HG03135 (cell line): ENCODE measurements around the gene KIF17.

Experiments used
- ATAC-seq: cut with Tn5 transposase; IDR thresholded peaks from one replicate; pipeline ENCODE4 v1.9.1; 2021; ENCODE audit warnings: mild to moderate bottlenecking, moderate library complexity; ENCODE audit not compliant: unreplicated experiment

Gene KIF17

DNA sequence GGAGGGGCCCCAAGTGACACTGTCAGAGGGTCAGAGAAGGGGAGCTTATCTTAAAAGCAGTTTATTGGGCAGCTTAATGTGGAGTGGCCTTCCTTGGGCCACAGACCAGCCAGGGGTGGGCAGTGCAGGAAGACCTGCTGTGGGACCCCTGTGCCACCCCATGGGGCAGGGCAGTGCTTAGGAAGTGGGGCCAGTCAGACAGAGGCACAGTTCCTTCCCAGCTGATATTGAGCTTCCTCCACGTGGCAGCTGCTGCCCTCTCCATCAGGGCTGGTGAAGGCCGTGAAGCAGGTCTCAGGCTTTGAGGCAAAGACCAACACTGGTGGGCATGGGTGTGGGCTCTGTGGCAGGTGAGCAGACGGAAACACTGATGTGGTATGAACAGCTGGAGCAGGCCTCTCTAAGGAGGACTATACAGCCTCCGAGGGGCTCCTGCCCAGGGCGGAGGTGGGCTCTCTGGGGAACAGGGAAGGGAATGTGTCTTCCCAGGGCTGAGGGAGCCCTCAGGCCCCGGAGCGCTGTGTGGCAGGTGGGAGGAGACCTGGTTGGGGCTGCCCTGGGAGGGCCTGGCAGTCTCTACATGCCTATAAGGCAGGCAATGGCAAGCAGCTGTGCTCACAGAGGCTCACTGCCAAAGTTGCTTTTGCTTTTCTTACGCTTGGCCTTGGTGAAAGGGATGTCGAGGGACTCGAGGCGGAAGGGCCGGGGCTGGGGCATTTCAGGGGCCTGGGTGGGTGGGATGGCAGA lies 53.7 kb downstream of the KIF17 start:
- no peak for ATAC-seq

DNA sequence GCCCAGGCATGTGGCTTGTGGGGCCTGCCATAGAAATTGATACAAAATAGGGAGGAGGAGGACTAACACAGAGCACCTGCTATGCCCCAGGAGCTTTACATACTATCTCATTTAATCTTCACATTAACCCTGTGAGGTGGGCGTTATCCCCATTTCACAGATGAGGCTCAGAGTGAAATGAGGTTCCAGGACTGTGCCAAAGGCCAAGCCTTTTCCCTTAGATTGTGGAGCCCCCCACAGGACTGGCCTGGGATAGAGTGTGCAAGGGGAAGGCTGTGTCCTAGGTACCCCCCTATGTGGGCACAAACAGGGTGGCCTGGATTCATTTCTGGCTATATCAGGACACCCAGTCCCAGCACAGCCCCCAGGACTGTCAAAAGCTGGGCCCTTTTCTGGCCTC lies 54.4 kb downstream of the KIF17 start:
- ATAC-seq, result no peak

- no peak for ATAC-seq
Observed at GRCh38 chr1:20662110-20662475, 55.7 kb downstream of the KIF17 start.

DNA sequence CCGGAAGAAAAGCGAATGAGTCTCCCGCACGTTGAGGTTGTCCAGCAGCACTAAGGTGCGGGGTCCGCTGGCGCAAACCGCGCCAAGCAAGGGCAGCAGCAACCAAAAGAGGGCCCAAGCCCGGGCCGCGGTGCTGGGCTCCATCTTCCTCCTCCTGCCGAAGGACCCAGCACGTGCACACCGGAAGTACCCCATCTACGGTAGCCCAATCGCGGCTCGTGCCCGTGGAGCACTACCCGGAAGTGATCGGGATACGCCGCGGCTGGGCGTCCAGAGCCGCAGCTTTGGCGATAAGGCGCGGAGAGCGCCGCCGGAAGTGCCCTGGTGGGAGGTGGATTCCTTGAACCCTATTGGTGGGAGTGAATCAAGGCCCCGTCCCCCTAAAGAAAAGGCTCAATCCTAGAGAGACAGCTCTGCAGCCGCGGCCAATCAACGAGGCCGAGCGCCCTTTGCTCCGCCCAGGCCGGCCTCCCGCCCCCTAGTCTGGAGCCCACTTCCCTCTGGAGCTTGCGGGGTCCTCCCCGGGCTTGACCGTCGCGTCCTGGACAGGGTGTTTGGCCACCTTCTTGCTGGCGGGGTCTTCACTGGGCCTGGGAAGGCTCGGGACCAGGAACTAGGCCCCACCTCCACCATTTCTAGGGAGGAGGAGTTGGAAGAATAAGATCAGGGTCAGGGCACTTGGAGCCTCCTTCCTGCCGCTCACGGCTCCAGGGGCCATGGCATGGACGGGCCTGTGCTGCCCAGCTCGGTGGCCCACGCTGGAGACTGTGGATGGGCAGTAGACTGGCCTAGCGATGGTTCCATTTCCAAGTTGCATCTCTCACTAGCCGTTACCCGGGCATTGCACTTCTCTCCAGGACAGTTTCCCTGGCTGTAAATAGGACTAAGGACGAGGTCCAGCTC lies 56.3 kb downstream of the KIF17 start, which contains the start of gene DDOST:
Gene DDOST, minus strand, starts transcription at position 163 of the 903 bp plus-strand sequence. Its CDS starts 19 bp downstream, at position 144.
- peak; percentile 94 for ATAC-seq

DNA sequence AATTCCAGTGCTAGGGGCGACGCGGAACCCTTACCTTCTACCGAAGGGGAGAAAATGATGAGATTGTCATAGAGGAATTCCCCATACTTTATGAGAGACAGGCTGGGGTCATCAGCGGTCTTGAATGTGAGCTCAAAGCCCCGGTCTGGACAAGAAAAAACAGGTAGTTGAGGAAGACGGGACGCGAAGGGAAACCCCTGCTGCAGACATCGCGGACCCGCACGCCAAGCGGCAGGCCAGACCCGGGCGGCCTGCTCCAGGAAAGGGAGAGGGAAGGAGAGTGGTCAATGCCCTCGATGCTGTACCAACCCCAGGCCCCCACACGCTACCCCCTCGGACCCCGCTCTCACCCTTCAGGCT lies 57.0 kb downstream of the KIF17 start:
- ATAC-seq, result peak; percentile 11

DNA sequence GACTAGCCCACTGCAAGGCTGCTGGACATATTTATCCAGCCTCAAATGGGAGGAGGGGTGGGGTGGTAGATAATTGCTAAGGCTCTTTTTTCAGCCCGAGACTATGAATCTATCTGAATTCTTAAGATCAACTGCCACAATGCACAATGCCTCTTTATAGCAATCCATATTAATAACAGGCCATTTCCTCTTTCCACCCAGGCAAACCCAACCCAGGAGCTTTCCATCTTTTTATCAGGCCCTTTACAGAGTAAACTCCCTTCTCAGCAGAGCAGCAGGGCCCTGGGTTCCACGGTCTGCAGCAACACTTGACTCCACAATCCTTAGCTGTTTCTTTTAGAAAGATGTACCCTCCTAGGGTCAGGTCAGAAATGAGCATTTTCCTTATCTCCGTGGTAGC lies 57.4 kb downstream of the KIF17 start:
- no peak for ATAC-seq

DNA sequence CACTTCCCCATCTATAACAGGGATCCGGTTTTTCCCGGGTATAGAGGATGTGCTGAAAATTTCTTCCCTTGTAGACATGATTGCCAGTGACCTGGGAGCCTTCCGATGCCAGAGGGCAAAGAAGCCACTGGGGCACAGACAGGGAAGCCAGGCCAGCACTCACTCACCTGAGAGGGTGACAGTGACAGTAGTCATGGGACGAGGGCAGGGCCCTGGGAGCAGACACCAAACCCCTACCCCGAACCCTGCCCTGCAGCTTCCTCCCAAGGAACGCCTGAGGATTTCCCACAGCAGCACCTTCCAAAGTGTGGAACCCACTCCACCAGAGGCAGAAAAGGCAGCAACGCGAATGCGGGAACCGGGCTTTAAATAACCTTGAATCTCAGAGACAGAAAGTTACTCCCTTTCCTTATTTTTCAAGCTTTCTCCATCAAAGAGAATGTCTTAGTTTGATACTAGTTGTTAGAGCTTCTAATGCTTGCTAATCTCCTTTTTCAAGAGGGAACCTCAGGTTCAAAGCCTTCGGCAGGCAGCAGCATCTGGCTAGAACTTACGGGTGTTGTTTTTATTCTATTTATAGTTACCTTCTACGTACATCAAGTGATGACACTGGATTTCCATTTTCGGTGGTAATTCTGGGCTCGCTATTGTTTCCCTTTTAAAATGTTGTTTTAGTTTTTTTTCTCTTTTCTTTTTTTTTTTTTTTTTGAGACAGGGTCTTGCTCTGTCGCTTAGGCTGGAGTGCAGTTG lies 59.5 kb downstream of the KIF17 start:
- no peak for ATAC-seq

GRCh38 chr1:20657024-20657423 lies 60.8 kb downstream of the KIF17 start:
- ATAC-seq, result no peak

DNA sequence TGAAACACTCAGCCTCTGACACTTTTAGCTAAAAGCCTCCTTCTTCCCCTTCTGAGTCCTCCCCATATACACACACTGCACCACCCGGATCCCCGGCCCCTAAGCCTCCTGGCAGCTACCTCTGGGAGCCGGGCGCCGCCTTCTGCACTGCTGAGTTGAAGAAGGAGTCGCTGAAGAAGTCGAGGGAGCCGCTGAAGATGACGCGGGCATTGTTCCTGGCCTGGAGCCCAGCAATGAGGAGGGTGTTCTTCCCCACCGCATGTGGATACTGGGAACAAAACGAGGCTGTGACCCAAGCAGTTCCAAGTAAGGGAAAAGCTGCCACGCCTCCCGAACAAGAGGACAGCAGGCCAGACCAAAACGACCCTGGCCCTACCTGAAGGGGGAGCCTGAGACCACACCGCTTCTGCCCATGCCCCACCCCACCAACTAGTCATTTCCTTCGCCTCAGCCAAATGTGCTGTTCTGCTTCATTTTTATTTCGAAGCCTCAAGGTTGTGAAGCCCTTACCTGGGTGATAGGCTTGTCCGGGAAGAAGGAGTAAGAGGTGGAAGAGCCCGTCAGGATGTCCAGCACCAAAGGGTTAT lies 63.6 kb downstream of the KIF17 start:
- no peak for ATAC-seq

DNA sequence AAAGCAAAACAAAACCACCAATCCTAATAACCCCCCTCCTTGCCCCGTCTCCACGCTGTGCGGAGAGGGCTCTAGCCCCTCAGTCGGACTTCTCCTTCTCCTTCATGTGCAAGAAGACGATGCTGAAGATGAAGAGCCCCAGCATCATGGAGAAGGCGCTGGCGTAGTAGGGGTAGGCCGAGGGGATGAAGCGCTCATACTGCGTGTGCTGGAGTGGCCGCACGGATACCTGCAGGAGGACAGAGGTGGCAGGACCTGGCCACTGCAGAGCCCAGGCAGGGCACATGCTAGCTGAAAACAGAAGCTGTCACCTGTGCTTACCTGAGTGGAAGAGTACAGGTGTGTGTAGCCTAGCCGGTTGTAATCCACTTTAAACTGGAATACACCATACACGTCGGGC lies 65.5 kb downstream of the KIF17 start:
- no peak for ATAC-seq

DNA sequence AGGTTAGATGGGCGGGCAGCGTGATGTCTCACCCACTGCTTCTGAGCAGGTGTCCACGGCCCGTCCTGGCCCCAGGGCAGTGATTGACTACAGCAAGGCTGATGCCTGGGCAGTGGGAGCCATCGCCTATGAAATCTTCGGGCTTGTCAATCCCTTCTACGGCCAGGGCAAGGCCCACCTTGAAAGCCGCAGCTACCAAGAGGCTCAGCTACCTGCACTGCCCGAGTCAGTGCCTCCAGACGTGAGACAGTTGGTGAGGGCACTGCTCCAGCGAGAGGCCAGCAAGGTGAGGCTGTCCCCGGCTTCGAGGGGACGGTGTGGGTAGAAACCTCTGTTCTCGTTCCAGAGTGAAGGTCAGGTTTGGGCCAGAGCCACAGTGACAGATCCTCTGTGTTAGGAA lies 68.9 kb downstream of the KIF17 start:
- ATAC-seq, result no peak

DNA sequence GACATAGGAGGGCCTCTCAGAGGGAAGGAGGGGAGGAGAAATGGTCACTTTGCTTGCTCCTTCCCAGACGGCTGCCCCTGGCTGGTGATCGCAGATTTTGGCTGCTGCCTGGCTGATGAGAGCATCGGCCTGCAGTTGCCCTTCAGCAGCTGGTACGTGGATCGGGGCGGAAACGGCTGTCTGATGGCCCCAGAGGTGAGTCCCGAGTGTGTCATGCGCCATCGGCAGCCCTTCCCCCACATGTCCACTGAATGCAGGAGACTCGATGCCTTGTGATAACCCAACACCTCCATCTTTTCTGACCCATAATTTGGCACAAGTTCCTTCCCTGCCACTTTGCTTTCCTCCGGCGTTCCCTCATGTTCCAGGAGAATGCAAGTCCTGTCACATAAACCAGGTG lies 69.4 kb downstream of the KIF17 start:
- no peak for ATAC-seq

GRCh38 chr1:20645414-20645813 lies 72.4 kb downstream of the KIF17 start:
- no peak for ATAC-seq

DNA sequence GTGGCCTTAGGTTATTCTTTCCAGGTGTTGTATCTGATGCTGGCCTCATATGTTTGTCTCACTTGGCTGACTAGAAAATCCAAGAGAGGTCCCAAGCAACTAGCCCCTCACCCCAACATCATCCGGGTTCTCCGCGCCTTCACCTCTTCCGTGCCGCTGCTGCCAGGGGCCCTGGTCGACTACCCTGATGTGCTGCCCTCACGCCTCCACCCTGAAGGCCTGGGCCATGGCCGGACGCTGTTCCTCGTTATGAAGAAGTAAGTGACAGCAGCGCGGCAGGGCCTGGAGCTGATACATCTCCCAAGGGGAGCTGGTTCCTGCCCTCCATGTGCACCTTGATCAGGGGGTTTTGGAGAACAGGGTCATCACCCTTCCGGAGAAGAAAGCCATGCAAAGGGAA lies 73.4 kb downstream of the KIF17 start:
- no peak for ATAC-seq

- no peak for ATAC-seq
Observed at GRCh38 chr1:20643080-20643479, 74.7 kb downstream of the KIF17 start.

DNA sequence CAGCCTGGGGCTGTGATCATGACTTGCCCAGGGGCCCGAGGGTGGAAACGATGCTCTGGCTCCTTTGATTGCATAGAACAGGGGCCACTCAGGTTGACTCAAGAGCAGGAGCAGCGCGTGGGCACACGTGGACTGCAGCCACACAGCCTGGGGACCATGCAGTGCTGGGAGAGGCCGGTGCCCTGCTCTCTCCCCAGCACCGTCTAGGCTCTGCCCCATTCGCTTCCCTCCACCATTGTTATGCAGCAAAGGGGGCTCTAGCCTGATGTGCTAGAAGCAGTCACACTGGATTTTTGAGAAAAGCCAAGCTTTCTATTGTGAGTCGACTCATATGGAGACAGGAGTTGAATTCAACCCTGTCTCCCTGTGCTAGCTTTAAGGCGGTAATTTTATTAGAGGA lies 75.8 kb downstream of the KIF17 start:
- no peak for ATAC-seq

DNA sequence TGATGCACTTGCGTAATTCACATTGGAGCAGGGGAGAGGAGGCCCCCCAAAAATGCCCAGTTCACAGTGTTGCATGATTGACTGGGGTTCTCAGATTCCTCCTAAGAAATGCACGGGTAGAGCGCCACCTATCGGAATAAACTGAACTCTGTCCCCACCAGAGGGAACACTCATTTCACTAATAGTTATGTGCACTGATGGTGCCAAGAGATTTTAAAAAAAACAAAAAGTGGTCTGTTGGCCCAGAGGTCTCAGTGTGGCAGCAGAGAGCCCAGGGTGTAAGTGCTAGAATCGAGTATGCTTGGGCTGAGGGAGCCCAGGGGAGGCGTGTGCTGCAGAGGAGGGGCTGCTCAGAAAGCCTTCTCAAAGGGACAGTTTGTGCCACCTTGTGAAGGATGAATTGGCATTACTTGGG lies 77.6 kb downstream of the KIF17 start:
- ATAC-seq, result no peak

DNA sequence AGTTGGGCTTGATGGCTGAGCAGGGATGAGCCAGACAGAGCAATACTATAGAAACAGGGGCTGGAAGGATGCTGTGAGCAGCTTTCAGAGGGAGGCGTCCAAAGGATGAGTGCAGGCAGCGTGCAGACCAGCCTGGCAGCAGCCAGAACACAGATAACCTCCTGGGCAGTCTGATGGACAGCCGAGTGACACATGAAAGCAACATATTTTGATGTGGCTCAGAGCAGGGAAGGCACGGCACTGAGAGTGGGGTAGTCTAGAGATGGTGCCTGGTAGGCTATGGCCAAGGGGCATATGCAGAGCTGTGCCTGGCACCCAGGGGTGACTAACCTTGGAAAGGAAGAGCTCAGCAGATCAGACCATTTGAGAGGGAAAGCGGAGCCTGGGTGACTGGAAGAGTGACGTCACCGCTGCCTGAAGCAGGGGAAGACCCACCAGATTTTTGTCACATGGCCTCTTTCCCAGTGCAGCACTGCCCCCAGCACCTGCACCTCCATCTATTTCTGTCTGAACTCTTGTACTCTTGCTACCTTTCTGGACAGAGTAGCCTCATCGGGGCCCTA lies 80.9 kb downstream of the KIF17 start:
- ATAC-seq, result no peak

DNA sequence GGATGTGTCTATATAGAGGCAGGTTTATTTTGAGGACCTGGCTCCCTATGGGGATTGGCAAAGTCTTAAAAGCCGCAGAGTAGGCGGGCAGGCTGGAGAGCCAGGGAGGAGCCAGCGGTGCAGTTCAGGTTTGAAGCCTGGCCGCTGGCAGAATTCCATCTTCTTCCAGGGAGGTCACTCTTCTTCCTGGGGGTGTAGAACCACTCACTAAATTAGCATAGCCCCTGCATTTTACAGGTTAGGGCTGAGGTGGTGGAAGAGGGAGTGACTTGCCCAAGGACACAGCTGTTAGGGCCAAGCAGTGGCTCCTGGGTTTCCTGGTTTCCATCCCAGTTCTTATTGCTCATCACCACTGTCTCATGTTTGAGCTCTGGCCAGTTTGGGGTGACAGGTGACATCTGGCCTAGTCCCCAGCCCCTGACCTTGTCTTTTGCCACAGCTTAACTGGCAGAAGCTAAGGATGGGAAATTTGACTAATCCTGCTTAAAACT lies 83.2 kb downstream of the KIF17 start:
- ATAC-seq, result no peak

- no peak for ATAC-seq
Observed at GRCh38 chr1:20634065-20634593, 83.7 kb downstream of the KIF17 start.
